Measurements from ENCODE around the gene NUCB1. TPM values are rescaled to one million over a fixed set of nuclear protein-coding genes. Genes with fewer than 3 reads are reported as not detected.
A peak's percentile ranks its signal among the peaks of the same experiment; 100 is the strongest.

Gene NUCB1
- total and polyA plus RNA-seq, 9 of the 15 experiments (the other 6 are each of a cell fraction or from before 2014, with no cell fraction given): 3.1 to 153 (median 71.7) TPM

DNA sequence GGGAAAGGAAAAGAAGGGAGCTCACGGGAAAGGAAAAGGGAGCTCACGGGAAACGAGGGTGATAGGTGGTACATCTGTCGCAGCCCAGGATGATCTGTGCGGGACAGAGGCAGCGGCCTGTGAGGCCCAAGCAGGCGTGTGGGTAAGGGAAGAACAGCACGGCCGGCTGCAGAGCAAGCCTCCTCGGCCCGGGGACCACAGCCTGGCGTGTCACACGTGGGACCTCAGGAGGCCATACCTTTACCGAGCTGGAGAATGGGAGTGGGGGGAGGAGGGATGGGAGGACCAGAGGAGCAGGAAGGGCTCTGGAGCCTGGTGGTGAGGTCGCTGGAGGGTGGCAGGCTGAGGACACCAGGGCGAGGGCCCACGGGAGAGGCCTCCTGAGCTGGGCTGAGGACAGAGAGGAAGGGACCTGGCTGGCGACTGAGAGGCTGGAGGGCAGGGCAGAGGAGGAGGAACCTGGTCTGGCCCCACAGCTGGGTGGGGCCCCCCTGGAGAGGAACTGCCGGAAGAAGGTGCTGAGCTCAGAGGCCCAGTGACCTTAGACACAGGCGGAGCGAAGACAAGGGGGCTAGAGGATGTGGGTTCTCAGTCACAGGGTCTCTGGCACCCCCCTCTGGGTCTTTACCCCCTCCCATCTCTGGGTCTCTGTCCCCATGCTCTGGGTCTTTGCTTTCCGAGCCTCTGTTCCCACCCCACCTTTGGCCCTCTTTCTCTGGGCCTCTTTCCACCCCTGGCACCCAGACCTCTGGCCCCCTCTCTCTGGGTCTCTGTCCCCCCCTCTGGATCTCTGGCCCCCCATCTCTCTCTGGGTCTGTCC is 62.1 kb downstream of the NUCB1 start (continued):
- TF ChIP-seq, protein P1, sequence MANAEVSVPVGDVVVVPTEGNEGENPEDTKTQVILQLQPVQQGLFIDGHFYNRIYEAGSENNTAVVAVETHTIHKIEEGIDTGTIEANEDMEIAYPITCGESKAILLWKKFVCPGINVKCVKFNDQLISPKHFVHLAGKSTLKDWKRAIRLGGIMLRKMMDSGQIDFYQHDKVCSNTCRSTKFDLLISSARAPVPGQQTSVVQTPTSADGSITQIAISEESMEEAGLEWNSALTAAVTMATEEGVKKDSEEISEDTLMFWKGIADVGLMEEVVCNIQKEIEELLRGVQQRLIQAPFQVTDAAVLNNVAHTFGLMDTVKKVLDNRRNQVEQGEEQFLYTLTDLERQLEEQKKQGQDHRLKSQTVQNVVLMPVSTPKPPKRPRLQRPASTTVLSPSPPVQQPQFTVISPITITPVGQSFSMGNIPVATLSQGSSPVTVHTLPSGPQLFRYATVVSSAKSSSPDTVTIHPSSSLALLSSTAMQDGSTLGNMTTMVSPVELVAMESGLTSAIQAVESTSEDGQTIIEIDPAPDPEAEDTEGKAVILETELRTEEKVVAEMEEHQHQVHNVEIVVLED (CRISPR knock-in tag; IDR thresholded peaks at IDR 0.05): no peak
- TF ChIP-seq RB1 (IDR thresholded peaks at IDR 0.05; ENCODE audit: low read depth): peak; percentile 26; the same call in 1 of the 2 replicates
- TF ChIP-seq ZNF316 (IDR thresholded peaks at IDR 0.05): no peak
- no peak for TF ChIP-seq KLF13 (tag; IDR thresholded peaks at IDR 0.05; ENCODE audit: borderline replicate concordance, low read depth)
- TF ChIP-seq, protein P2, sequence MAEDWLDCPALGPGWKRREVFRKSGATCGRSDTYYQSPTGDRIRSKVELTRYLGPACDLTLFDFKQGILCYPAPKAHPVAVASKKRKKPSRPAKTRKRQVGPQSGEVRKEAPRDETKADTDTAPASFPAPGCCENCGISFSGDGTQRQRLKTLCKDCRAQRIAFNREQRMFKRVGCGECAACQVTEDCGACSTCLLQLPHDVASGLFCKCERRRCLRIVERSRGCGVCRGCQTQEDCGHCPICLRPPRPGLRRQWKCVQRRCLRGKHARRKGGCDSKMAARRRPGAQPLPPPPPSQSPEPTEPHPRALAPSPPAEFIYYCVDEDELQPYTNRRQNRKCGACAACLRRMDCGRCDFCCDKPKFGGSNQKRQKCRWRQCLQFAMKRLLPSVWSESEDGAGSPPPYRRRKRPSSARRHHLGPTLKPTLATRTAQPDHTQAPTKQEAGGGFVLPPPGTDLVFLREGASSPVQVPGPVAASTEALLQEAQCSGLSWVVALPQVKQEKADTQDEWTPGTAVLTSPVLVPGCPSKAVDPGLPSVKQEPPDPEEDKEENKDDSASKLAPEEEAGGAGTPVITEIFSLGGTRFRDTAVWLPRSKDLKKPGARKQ (CRISPR knock-in tag; IDR thresholded peaks at IDR 0.05): no peak
- TF ChIP-seq, protein P3, sequence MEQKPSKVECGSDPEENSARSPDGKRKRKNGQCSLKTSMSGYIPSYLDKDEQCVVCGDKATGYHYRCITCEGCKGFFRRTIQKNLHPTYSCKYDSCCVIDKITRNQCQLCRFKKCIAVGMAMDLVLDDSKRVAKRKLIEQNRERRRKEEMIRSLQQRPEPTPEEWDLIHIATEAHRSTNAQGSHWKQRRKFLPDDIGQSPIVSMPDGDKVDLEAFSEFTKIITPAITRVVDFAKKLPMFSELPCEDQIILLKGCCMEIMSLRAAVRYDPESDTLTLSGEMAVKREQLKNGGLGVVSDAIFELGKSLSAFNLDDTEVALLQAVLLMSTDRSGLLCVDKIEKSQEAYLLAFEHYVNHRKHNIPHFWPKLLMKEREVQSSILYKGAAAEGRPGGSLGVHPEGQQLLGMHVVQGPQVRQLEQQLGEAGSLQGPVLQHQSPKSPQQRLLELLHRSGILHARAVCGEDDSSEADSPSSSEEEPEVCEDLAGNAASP (IDR thresholded peaks at IDR 0.05): no peak
- TF ChIP-seq SMAD1 (IDR thresholded peaks at IDR 0.05; ENCODE audit: low read depth, low read length, partially characterized antibody): no peak
- TF ChIP-seq MECOM (CRISPR knock-in tag; IDR thresholded peaks at IDR 0.05): no peak
- 0 out of 4 replicates have a peak, but pooled peaks of 1 of the 2 experiments have one; percentile 30 for TF ChIP-seq KDM1A (IDR thresholded peaks at IDR 0.05)
- TF ChIP-seq PRPF4 (IDR thresholded peaks at IDR 0.05; ENCODE audit: insufficient read depth, low read depth, low read length, poor library complexity, severe bottlenecking): no peak
- TF ChIP-seq PCBP2 (IDR thresholded peaks at IDR 0.05; ENCODE audit: low read depth, low read length, poor library complexity, severe bottlenecking): no peak
- no peak for TF ChIP-seq TRIM28 (IDR thresholded peaks at IDR 0.05)
- TF ChIP-seq, protein P4, sequence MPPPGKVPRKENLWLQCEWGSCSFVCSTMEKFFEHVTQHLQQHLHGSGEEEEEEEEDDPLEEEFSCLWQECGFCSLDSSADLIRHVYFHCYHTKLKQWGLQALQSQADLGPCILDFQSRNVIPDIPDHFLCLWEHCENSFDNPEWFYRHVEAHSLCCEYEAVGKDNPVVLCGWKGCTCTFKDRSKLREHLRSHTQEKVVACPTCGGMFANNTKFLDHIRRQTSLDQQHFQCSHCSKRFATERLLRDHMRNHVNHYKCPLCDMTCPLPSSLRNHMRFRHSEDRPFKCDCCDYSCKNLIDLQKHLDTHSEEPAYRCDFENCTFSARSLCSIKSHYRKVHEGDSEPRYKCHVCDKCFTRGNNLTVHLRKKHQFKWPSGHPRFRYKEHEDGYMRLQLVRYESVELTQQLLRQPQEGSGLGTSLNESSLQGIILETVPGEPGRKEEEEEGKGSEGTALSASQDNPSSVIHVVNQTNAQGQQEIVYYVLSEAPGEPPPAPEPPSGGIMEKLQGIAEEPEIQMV (tag; conservative IDR thresholded peaks at IDR 0.05; ENCODE audit: low read depth): no peak
- TF ChIP-seq, protein P5, sequence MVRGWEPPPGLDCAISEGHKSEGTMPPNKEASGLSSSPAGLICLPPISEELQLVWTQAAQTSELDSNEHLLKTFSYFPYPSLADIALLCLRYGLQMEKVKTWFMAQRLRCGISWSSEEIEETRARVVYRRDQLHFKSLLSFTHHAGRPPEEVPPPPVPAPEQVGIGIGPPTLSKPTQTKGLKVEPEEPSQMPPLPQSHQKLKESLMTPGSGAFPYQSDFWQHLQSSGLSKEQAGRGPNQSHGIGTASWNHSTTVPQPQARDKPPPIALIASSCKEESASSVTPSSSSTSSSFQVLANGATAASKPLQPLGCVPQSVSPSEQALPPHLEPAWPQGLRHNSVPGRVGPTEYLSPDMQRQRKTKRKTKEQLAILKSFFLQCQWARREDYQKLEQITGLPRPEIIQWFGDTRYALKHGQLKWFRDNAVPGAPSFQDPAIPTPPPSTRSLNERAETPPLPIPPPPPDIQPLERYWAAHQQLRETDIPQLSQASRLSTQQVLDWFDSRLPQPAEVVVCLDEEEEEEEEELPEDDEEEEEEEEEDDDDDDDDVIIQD (CRISPR knock-in tag; IDR thresholded peaks at IDR 0.05): no peak
